HG03108 (cell line): ENCODE results near the gene PLXDC2.

ENCODE experiments used
- ATAC-seq: cut with Tn5 transposase; IDR thresholded peaks from one replicate; pipeline ENCODE4 v1.9.1; 2021; ENCODE audit warnings: moderate library complexity; ENCODE audit not compliant: unreplicated experiment

The PLXDC2 gene

GRCh38 chr10:20314431-20314830 lies 498.2 kb downstream of the PLXDC2 start:
- ATAC-seq: no peak

DNA sequence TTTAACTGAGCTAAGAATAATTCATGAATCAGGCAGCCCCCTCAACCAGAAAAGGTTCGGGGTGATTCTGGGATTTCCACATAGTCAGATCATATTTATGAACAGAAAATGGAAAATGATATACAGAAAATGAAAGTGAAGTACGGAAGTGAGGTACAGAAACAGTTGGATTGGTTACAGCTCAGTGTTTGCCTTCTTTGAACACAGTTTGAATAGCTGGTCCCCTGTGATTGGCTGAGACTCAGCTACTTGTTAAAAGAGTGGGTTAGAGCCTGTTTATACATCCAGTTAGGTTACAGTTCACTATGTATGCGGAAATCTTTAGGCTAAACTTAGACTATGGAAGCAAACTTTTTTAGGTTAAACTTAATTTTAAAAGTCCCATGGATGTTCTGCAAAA lies 511.7 kb downstream of the PLXDC2 start:
- ATAC-seq: no peak

- no peak for ATAC-seq
Measured at GRCh38 chr10:20330246-20330645, 514.0 kb downstream of the PLXDC2 start.

- no peak for ATAC-seq
Measured at GRCh38 chr10:20334559-20334958, 518.3 kb downstream of the PLXDC2 start.
